ENCODE results near the gene PSG1.
"Not testable (repeated sequence)": the region's sequence is repeated elsewhere in the genome, so short reads cannot be mapped to it uniquely, and the experiment has no call there.

The PSG1 gene

GRCh38 chr19:42920971-42921370, 41.5 kb upstream of the PSG1 start:
- not testable (repeated sequence) for H3K23ac ChIP-seq (ENCODE audit: low read depth, low read length, poor library complexity); H2BK15ac ChIP-seq (ENCODE audit: low read length); H2BK120ac ChIP-seq (ENCODE audit: low read depth, low read length); H3K36me3 ChIP-seq (replicated peaks in 1 of 2; ENCODE audit: control insufficient read depth in 2 of 2, insufficient read depth in 2 of 2, low read length in 2 of 2); H3K4me1 ChIP-seq (ENCODE audit: control insufficient read depth in 2 of 2, insufficient read depth in 1 of 2, low read depth in 1 of 2, low read length in 2 of 2); H2AK5ac ChIP-seq (ENCODE audit: low read depth, low read length); H3K9ac ChIP-seq (ENCODE audit: low read depth, low read length, poor library complexity); H3K4ac ChIP-seq (ENCODE audit: low read length); H3K4me3 ChIP-seq (ENCODE audit: low read length in 2 of 2); H2BK5ac ChIP-seq (ENCODE audit: low read length); DNase-seq (ENCODE audit: low spot score); H3K18ac ChIP-seq (ENCODE audit: low read length); H3K27ac ChIP-seq (replicated peaks; ENCODE audit: low read length); H2AFZ ChIP-seq (ENCODE audit: low read length); H3K27me3 ChIP-seq (ENCODE audit: control insufficient read depth in 3 of 3, insufficient read depth in 3 of 3, low read depth in 1 of 3, low read length in 3 of 3); H3K9me3 ChIP-seq (replicated peaks in 1 of 2; ENCODE audit: control insufficient read depth in 2 of 2, insufficient read depth in 1 of 2, low read depth in 1 of 2, low read length in 2 of 2); H4K8ac ChIP-seq (ENCODE audit: low read depth, low read length); H3K14ac ChIP-seq (ENCODE audit: low read length); H4K91ac ChIP-seq (ENCODE audit: low read depth, low read length, poor library complexity); H2BK12ac ChIP-seq (ENCODE audit: low read length); H3K79me1 ChIP-seq (ENCODE audit: low read depth, low read length); H3K4me2 ChIP-seq (ENCODE audit: insufficient read depth, low read length, poor library complexity, severe bottlenecking)

DNA sequence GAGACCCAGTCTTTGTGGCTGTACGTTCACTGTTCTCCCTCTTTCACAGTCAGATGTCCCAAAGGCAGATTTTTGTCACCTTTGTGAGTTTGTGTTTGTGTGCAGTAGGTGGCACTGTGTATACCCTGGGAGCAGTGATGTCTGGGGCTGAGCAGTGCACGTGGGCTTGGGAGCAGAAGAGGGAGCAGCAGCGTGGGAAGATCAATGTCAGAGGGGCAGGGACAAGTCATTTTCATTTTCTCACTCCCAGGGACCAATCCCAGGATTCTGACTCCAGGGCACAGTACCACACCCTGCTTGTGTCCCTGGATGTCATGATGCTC, 40.2 kb upstream of the PSG1 start:
- no peak overlapping the region for H3K14ac ChIP-seq (ENCODE audit: low read length)
- no peak overlapping the region for H2BK5ac ChIP-seq (ENCODE audit: low read length)
- no peak overlapping the region for H3K23ac ChIP-seq (ENCODE audit: low read depth, low read length, poor library complexity)
- no peaks in the 10 kb centered on the region for H3K27me3 ChIP-seq (ENCODE audit: control insufficient read depth in 3 of 3, insufficient read depth in 3 of 3, low read depth in 1 of 3, low read length in 3 of 3)
- H3K4me1 ChIP-seq (ENCODE audit: control insufficient read depth in 2 of 2, insufficient read depth in 1 of 2, low read depth in 1 of 2, low read length in 2 of 2), result no peaks in the 10 kb centered on the region
- no peak overlapping the region for H2AFZ ChIP-seq (ENCODE audit: low read length)
- H2AK5ac ChIP-seq (ENCODE audit: low read depth, low read length), result no peak overlapping the region
- no peak overlapping the region for H3K4me3 ChIP-seq (ENCODE audit: low read length in 2 of 2)
- no peak overlapping the region for H3K9ac ChIP-seq (ENCODE audit: low read depth, low read length, poor library complexity)
- no peak overlapping the region for H3K18ac ChIP-seq (ENCODE audit: low read length)
- no peak overlapping the region for H4K8ac ChIP-seq (ENCODE audit: low read depth, low read length)
- no peak for DNase-seq (ENCODE audit: low spot score)
- H3K9me3 ChIP-seq (replicated peaks in 1 of 2; ENCODE audit: control insufficient read depth in 2 of 2, insufficient read depth in 1 of 2, low read depth in 1 of 2, low read length in 2 of 2), result peaks cover 0 to 4% of the 10 kb centered on the region in 2 donors
- no peaks in the 10 kb centered on the region for H3K36me3 ChIP-seq (replicated peaks in 1 of 2; ENCODE audit: control insufficient read depth in 2 of 2, insufficient read depth in 2 of 2, low read length in 2 of 2)
- no peak overlapping the region for H3K4me2 ChIP-seq (ENCODE audit: insufficient read depth, low read length, poor library complexity, severe bottlenecking)
- H3K4ac ChIP-seq (ENCODE audit: low read length), result no peak overlapping the region
- no peaks in the 10 kb centered on the region for H3K79me1 ChIP-seq (ENCODE audit: low read depth, low read length)
- H2BK15ac ChIP-seq (ENCODE audit: low read length), result no peak overlapping the region
- WGBS, 2 donors (ENCODE audit: extremely low coverage in 2 of 2, insufficient read length in 2 of 2, insufficient replicate concordance in 1 of 2), result no CpG with 5 or more reads among the region's 3 CpGs
- H4K91ac ChIP-seq (ENCODE audit: low read depth, low read length, poor library complexity), result no peak overlapping the region
- no peak overlapping the region for H3K27ac ChIP-seq (replicated peaks; ENCODE audit: low read length)
- H2BK120ac ChIP-seq (ENCODE audit: low read depth, low read length), result no peak overlapping the region
- H2BK12ac ChIP-seq (ENCODE audit: low read length), result no peak overlapping the region

DNA sequence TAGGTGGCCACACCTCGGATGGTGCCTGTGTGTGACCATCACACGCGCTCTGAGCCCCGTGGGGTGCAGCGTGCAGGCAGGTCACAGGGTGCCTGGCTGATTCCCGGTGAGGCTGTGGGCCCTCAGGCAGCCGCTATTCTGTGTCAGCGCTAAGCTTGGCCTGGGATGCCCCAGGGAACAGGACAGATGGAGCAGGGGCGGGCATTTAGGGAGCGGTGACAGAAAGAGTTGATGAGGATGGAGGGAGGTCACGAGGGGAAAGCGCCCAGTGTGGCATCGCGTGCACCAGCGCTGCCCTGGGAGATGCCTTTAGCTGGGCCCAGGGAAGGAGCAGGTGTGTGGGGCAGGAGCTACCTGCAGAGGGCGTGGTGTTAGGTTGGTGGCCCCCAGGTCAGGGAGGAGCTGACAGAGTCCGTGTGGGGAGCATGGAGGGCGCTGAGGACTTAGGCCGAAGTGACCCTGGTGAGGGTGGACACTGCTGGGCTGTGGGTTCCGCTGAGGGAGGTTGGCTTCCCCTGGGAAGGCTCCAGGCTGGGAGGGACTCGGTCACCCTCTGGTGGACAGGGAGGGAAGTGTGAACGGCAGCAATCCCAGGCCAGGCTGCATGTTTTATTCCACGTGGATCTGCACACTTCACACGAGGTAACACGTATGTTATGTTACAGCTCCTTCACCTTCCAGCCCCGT, 39.7 kb upstream of the PSG1 start:
- DNase-seq (ENCODE audit: low spot score); H2BK5ac ChIP-seq (ENCODE audit: low read length): not testable (repeated sequence)

GRCh38 chr19:42918377-42919069, 39.0 kb upstream of the PSG1 start:
- H2BK15ac ChIP-seq (ENCODE audit: low read length); H3K27ac ChIP-seq (replicated peaks; ENCODE audit: low read length); H2BK12ac ChIP-seq (ENCODE audit: low read length); H2AK5ac ChIP-seq (ENCODE audit: low read depth, low read length); H3K18ac ChIP-seq (ENCODE audit: low read length); H3K27me3 ChIP-seq (ENCODE audit: control insufficient read depth in 3 of 3, insufficient read depth in 3 of 3, low read depth in 1 of 3, low read length in 3 of 3); H3K23ac ChIP-seq (ENCODE audit: low read depth, low read length, poor library complexity); H3K4me1 ChIP-seq (ENCODE audit: control insufficient read depth in 2 of 2, insufficient read depth in 1 of 2, low read depth in 1 of 2, low read length in 2 of 2); H2AFZ ChIP-seq (ENCODE audit: low read length); H3K4ac ChIP-seq (ENCODE audit: low read length); H2BK5ac ChIP-seq (ENCODE audit: low read length); H3K4me3 ChIP-seq (ENCODE audit: low read length in 2 of 2); H3K79me1 ChIP-seq (ENCODE audit: low read depth, low read length); H4K8ac ChIP-seq (ENCODE audit: low read depth, low read length); H3K14ac ChIP-seq (ENCODE audit: low read length); H3K9ac ChIP-seq (ENCODE audit: low read depth, low read length, poor library complexity); H4K91ac ChIP-seq (ENCODE audit: low read depth, low read length, poor library complexity); H2BK120ac ChIP-seq (ENCODE audit: low read depth, low read length); H3K36me3 ChIP-seq (replicated peaks in 1 of 2; ENCODE audit: control insufficient read depth in 2 of 2, insufficient read depth in 2 of 2, low read length in 2 of 2); H3K4me2 ChIP-seq (ENCODE audit: insufficient read depth, low read length, poor library complexity, severe bottlenecking); H3K9me3 ChIP-seq (replicated peaks in 1 of 2; ENCODE audit: control insufficient read depth in 2 of 2, insufficient read depth in 1 of 2, low read depth in 1 of 2, low read length in 2 of 2); DNase-seq (ENCODE audit: low spot score): not testable (repeated sequence)
- WGBS, 2 donors (ENCODE audit: extremely low coverage in 2 of 2, insufficient read length in 2 of 2, insufficient replicate concordance in 1 of 2), result no CpG with 5 or more reads among the region's 15 CpGs

More for the DNA sequence above, 39.7 kb upstream of the PSG1 start:
- H3K27ac ChIP-seq (replicated peaks; ENCODE audit: low read length); H2AK5ac ChIP-seq (ENCODE audit: low read depth, low read length); H2BK120ac ChIP-seq (ENCODE audit: low read depth, low read length); H3K4me3 ChIP-seq (ENCODE audit: low read length in 2 of 2); H3K79me1 ChIP-seq (ENCODE audit: low read depth, low read length); H3K4ac ChIP-seq (ENCODE audit: low read length); H2BK12ac ChIP-seq (ENCODE audit: low read length); H3K14ac ChIP-seq (ENCODE audit: low read length); H3K9me3 ChIP-seq (replicated peaks in 1 of 2; ENCODE audit: control insufficient read depth in 2 of 2, insufficient read depth in 1 of 2, low read depth in 1 of 2, low read length in 2 of 2); H3K9ac ChIP-seq (ENCODE audit: low read depth, low read length, poor library complexity); H4K91ac ChIP-seq (ENCODE audit: low read depth, low read length, poor library complexity); H3K4me2 ChIP-seq (ENCODE audit: insufficient read depth, low read length, poor library complexity, severe bottlenecking); H3K23ac ChIP-seq (ENCODE audit: low read depth, low read length, poor library complexity); H4K8ac ChIP-seq (ENCODE audit: low read depth, low read length); H3K18ac ChIP-seq (ENCODE audit: low read length); H3K4me1 ChIP-seq (ENCODE audit: control insufficient read depth in 2 of 2, insufficient read depth in 1 of 2, low read depth in 1 of 2, low read length in 2 of 2); H2BK15ac ChIP-seq (ENCODE audit: low read length); H3K36me3 ChIP-seq (replicated peaks in 1 of 2; ENCODE audit: control insufficient read depth in 2 of 2, insufficient read depth in 2 of 2, low read length in 2 of 2); H3K27me3 ChIP-seq (ENCODE audit: control insufficient read depth in 3 of 3, insufficient read depth in 3 of 3, low read depth in 1 of 3, low read length in 3 of 3); H2AFZ ChIP-seq (ENCODE audit: low read length): not testable (repeated sequence)
- no CpG with 5 or more reads among the region's 26 CpGs for WGBS, 2 donors (ENCODE audit: extremely low coverage in 2 of 2, insufficient read length in 2 of 2, insufficient replicate concordance in 1 of 2)

All from neuronal stem cell (in vitro differentiated cells).